CD14-positive monocyte (primary cell): ENCODE data around the gene C1QTNF5. TPM values are rescaled to one million over a fixed set of nuclear protein-coding genes. Genes with fewer than 3 reads are reported as not detected.

Experiments
- DNase-seq, 3 donors: peaks; one replicate each; pipeline ENCODE4 v3.0.0-alpha.2; 2011 to 2022
- H2AFZ ChIP-seq: 2 replicates; pipeline ENCODE4 v1.6.0; 2012; ENCODE audit warnings: mild to moderate bottlenecking, low read depth, low read length, inconsistent platforms; ENCODE audit not compliant: insufficient read depth, poor library complexity, severe bottlenecking
- H3K27ac ChIP-seq, 2 donors: 1 replicate in 1 of 2; 2 replicates in 1 of 2; pipeline ENCODE4 v1.5.1; 2012 to 2013; ENCODE audit warnings: low read length in 2 of 2, control low read depth in 1 of 2, inconsistent platforms in 1 of 2, low read depth in 1 of 2, mild to moderate bottlenecking in 1 of 2
- H3K27me3 ChIP-seq, 2 donors: one replicate each; pipeline versions ENCODE4 v1.6.0 to v1.6.1; 2011 to 2013; ENCODE audit warnings: low read length in 2 of 2; ENCODE audit not compliant: control insufficient read depth in 2 of 2, insufficient read depth in 2 of 2
- H3K36me3 ChIP-seq, 2 donors: replicated peaks in 1 of 2; 1 replicate in 1 of 2; 2 replicates in 1 of 2; pipeline versions ENCODE4 v1.5.1 to v1.6.1; 2012 to 2013; ENCODE audit warnings: low read length in 2 of 2, control low read depth in 1 of 2, inconsistent platforms in 1 of 2, mild to moderate bottlenecking in 1 of 2; ENCODE audit not compliant: insufficient read depth in 2 of 2, control insufficient read depth in 1 of 2
- H3K4me1 ChIP-seq, 2 donors: 1 replicate in 1 of 2; 2 replicates in 1 of 2; pipeline versions ENCODE4 v1.5.1 to v1.6.1; 2012 to 2013; ENCODE audit warnings: low read length in 2 of 2, control low read depth in 1 of 2, inconsistent platforms in 1 of 2, mild to moderate bottlenecking in 1 of 2, moderate library complexity in 1 of 2; ENCODE audit not compliant: insufficient read depth in 2 of 2, control insufficient read depth in 1 of 2
- H3K4me2 ChIP-seq: replicated peaks from 2 replicates; pipeline ENCODE3; 2012; ENCODE audit warnings: low read length, moderate library complexity, mild to moderate bottlenecking; ENCODE audit not compliant: poor library complexity, severe bottlenecking; ENCODE audit errors: extremely low read depth
- H3K4me3 ChIP-seq, 3 experiments: fragments of 200-600 bp in 1 of 3; sonication (generic) in 1 of 3; replicated peaks in 1 of 3; 1 replicate in 2 of 3; 2 replicates in 1 of 3; pipeline ENCODE4 v1.5.1; 2011 to 2013; ENCODE audit warnings: low read length in 3 of 3, mild to moderate bottlenecking in 3 of 3, control low read depth in 2 of 3, low read depth in 2 of 3, inconsistent platforms in 1 of 3, moderate library complexity in 1 of 3
- H3K79me2 ChIP-seq: 2 replicates; pipeline ENCODE4 v1.6.0; 2012; ENCODE audit warnings: mild to moderate bottlenecking, control low read depth, inconsistent platforms, low read length, moderate library complexity; ENCODE audit not compliant: insufficient read depth
- H3K9ac ChIP-seq: 2 replicates; pipeline ENCODE4 v1.6.0; 2017; ENCODE audit warnings: low read length, mild to moderate bottlenecking; ENCODE audit not compliant: insufficient read depth, poor library complexity, severe bottlenecking
- H3K9me3 ChIP-seq, 2 donors: replicated peaks in 1 of 2; 1 replicate in 1 of 2; 2 replicates in 1 of 2; pipeline versions ENCODE4 v1.5.1 to v1.6.1; 2012 to 2013; ENCODE audit warnings: low read length in 2 of 2, control low read depth in 1 of 2; ENCODE audit not compliant: control insufficient read depth in 1 of 2, insufficient read depth in 1 of 2
- H4K20me1 ChIP-seq: 2 replicates; pipeline ENCODE4 v1.6.0; 2012; ENCODE audit warnings: mild to moderate bottlenecking, low read length, control low read depth, moderate library complexity; ENCODE audit not compliant: insufficient read depth
- H3K27ac Mint-ChIP-seq, 7 donors: one replicate each; pipeline ENCODE4 v1.8.0; 2020; ENCODE audit warnings: mild to moderate bottlenecking in 7 of 7, mixed read lengths in 7 of 7, moderate library complexity in 6 of 7, inconsistent platforms in 2 of 7
- H3K27me3 Mint-ChIP-seq, 3 donors: one replicate each; pipeline ENCODE4 v1.8.0; 2021 to 2022; ENCODE audit warnings: low read depth in 3 of 3, mild to moderate bottlenecking in 3 of 3, mixed read lengths in 3 of 3, moderate library complexity in 3 of 3, inconsistent platforms in 1 of 3
- H3K36me3 Mint-ChIP-seq, 2 donors: one replicate each; pipeline ENCODE4 v1.8.0; 2020; ENCODE audit warnings: mixed read lengths in 2 of 2, inconsistent platforms in 1 of 2, mild to moderate bottlenecking in 1 of 2
- H3K4me1 Mint-ChIP-seq: one replicate; pipeline ENCODE4 v1.8.0; 2020; ENCODE audit warnings: mild to moderate bottlenecking, mixed read lengths
- H3K4me3 Mint-ChIP-seq, 2 donors: one replicate each; pipeline ENCODE4 v1.8.0; 2020; ENCODE audit warnings: mild to moderate bottlenecking in 2 of 2, mixed read lengths in 2 of 2, moderate library complexity in 1 of 2
- H3K9me3 Mint-ChIP-seq, 7 donors: one replicate each; pipeline ENCODE4 v1.8.0; 2020 to 2022; ENCODE audit warnings: mixed read lengths in 7 of 7, mild to moderate bottlenecking in 6 of 7, moderate library complexity in 6 of 7, inconsistent platforms in 2 of 7
- WGBS: methylation state at CpG from one replicate; pipeline ENCODE4 v1.1.5; 2013; ENCODE audit warnings: missing lambda C conversion rate; ENCODE audit not compliant: insufficient coverage; 5-methylcytosine and 5-hydroxymethylcytosine counted together
- intact Hi-C, 2 donors: fragments of 100-400 bp; cut with micrococcal nuclease; formaldehyde crosslinking; loops; one replicate each; pipeline versions ENCODE4 v1.15.0 to v1.15.1; 2023
- polyA plus RNA-seq, 3 donors: library from polyadenylated mRNA; depleted of rRNA in 1 of 3; unstranded in 2 of 3; stranded (reverse) in 1 of 3; fragments of 300-500 nt in 2 of 3; fragments of >200 nt in 1 of 3; fragmentation: Illumina TruSeq in 2 of 3; gene quantifications; 1 replicate in 2 of 3; 2 replicates in 1 of 3; pipeline ENCODE4 v1.2.3, GENCODE V29; 2012 to 2021
- TF ChIP-seq, protein P1 (sequence below): fragments of 200-600 bp; IDR thresholded peaks from one replicate; pipeline ENCODE4 v1.8.0; 2022; ENCODE audit warnings: antibody characterized with exemption, mild to moderate bottlenecking

Gene C1QTNF5
- polyA plus RNA-seq, 3 donors: not detected

DNA sequence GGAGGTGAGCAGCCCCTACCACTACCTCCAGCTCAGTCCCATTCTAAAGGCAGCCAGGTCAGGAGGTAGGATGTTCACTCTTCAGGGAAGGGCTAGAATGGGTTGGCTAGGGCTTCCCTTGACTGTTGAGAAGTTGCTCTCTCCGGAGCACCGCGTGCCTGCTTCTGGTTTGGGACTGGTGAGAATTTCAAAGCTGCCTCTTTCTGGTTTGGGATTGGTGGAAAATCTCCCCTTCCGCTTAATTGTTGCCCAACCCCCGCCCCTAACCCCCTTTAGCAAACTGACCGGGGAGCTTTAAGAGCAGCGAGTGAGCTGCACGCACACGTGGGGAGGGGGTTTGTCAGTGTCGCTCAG, 40.1 kb upstream of the C1QTNF5 start:
- Histone ChIP-seq H2AFZ (peak overlapping the region; percentile 72), H3K4me3 (peak overlapping the region in 1 of 3 experiments; percentile 66), H3K4me1 (peaks cover 16 to 17% of the 10 kb centered on the region in 2 donors), H3K36me3 (no peaks in the 10 kb centered on the region), H4K20me1 (no peaks in the 10 kb centered on the region), H3K27ac (no peak overlapping the region), H3K79me2 (no peaks in the 10 kb centered on the region), H3K9ac (no peak overlapping the region), H3K4me2 (peak overlapping the region; percentile 72), H3K27me3 (peaks cover 0 to 27% of the 10 kb centered on the region in 2 donors), H3K9me3 (no peaks in the 10 kb centered on the region)
- peak in 1 of 3 donors; percentile 28 for DNase-seq
- peaks cover 12 to 24% (median 16%) of the 10 kb centered on the region in 3 donors for H3K27me3 Mint-ChIP-seq
- TF ChIP-seq, protein P1, sequence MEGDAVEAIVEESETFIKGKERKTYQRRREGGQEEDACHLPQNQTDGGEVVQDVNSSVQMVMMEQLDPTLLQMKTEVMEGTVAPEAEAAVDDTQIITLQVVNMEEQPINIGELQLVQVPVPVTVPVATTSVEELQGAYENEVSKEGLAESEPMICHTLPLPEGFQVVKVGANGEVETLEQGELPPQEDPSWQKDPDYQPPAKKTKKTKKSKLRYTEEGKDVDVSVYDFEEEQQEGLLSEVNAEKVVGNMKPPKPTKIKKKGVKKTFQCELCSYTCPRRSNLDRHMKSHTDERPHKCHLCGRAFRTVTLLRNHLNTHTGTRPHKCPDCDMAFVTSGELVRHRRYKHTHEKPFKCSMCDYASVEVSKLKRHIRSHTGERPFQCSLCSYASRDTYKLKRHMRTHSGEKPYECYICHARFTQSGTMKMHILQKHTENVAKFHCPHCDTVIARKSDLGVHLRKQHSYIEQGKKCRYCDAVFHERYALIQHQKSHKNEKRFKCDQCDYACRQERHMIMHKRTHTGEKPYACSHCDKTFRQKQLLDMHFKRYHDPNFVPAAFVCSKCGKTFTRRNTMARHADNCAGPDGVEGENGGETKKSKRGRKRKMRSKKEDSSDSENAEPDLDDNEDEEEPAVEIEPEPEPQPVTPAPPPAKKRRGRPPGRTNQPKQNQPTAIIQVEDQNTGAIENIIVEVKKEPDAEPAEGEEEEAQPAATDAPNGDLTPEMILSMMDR: no peak
- H3K36me3 Mint-ChIP-seq: no peaks in the 10 kb centered on the region
- H3K4me1 Mint-ChIP-seq: no peaks in the 10 kb centered on the region
- 0% methylated on average over 1 of the region's 10 CpGs for WGBS
- intact Hi-C loops: no loop called here
- peaks cover 0 to 3% (median 0%) of the 10 kb centered on the region in 7 donors for H3K9me3 Mint-ChIP-seq
- H3K27ac Mint-ChIP-seq: peak overlapping the region in 1 of 7 donors; percentile 32
- no peak overlapping the region for H3K4me3 Mint-ChIP-seq

DNA sequence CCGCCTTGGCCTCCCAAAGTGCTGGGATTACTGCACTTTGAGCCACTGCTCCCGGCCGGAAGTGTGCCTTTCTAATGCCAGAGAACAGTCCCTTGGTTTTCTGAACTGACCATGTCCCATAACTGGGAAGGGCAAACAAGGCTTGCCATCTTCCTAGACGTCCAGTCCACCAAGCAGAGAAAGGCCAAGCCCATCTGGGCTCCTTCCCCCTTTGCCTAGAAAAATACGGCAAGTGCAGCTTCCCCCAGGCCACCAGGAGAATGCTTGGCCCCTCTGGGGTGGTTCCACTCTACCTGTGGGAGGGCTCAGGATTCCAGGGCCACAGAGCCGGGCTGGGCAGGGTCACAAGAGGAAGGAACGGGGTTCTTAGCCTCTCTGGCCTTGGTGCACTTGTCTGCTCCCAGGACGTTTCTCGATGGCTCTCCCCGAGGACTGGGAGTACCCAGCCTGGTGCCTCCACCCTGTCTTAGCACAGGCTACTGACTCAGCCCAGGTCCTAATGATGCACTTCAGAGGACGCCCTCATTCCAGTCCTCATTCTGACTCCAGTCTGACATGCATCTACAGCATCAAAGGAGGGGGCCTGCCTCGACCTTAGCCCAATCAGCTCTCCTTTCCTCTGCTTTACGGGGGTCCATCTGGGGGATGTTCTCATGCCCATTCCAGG, 39.6 kb upstream of the C1QTNF5 start:
- Histone ChIP-seq H3K4me2 (no peak overlapping the region), H3K27ac (no peak overlapping the region), H2AFZ (no peak overlapping the region), H3K4me1 (peaks cover 16 to 17% of the 10 kb centered on the region in 2 donors), H4K20me1 (no peaks in the 10 kb centered on the region), H3K9ac (no peak overlapping the region), H3K36me3 (no peaks in the 10 kb centered on the region), H3K27me3 (peaks cover 0 to 27% of the 10 kb centered on the region in 2 donors), H3K79me2 (no peaks in the 10 kb centered on the region), H3K4me3 (peak overlapping the region in 1 of 3 experiments; percentile 66), H3K9me3 (no peaks in the 10 kb centered on the region)
- Mint-ChIP-seq H3K27me3 (peaks cover 12 to 24% (median 16%) of the 10 kb centered on the region in 3 donors), H3K4me1 (no peaks in the 10 kb centered on the region), H3K4me3 (no peak overlapping the region), H3K9me3 (peaks cover 0 to 3% (median 0%) of the 10 kb centered on the region in 7 donors), H3K36me3 (no peaks in the 10 kb centered on the region), H3K27ac (peak overlapping the region in 1 of 7 donors; percentile 27)
- 93% methylated on average over 8 of the region's 13 CpGs for WGBS
- intact Hi-C loops: no loop called here
- peak in 1 of 3 donors; percentile 11 for DNase-seq
- TF ChIP-seq, protein P1: no peak
